Mammary epithelial cell (primary cell): Measurements from ENCODE around the gene FSHR.

Experiments used
- CTCF ChIP-seq, 2 donors: IDR thresholded peaks in 1 of 2; conservative IDR thresholded peaks in 1 of 2; 2 replicates each; pipeline ENCODE4 v1.5.1; 2011 to 2012; ENCODE audit warnings: inconsistent platforms in 2 of 2, low read length in 2 of 2, mild to moderate bottlenecking in 2 of 2, control low read depth in 1 of 2, low read depth in 1 of 2; ENCODE audit not compliant: insufficient read depth in 1 of 2; ENCODE audit errors: extremely low read depth in 1 of 2
- EZH2 ChIP-seq: IDR thresholded peaks from 2 replicates; pipeline ENCODE4 v1.6.1; 2012; ENCODE audit warnings: low read length, inconsistent platforms, borderline replicate concordance

- TF ChIP-seq CTCF (conservative IDR thresholded peaks at IDR 0.05 in 1 of 2, IDR thresholded peaks at IDR 0.05 in 1 of 2; ENCODE audit: extremely low read depth in 1 of 2, insufficient read depth in 1 of 2, low read depth in 1 of 2, low read length in 2 of 2) (no peak), EZH2 (no peak)
Measured at GRCh38 chr2:49108436-49108835, 45.9 kb downstream of the FSHR start.
